ENCODE data around the gene MYO1G. TPM values are rescaled to one million over a fixed set of nuclear protein-coding genes. Genes with fewer than 3 reads are reported as not detected.

Gene MYO1G
- total RNA-seq, 2 experiments from 2014 or later, result 23.6 to 87.3 TPM

DNA sequence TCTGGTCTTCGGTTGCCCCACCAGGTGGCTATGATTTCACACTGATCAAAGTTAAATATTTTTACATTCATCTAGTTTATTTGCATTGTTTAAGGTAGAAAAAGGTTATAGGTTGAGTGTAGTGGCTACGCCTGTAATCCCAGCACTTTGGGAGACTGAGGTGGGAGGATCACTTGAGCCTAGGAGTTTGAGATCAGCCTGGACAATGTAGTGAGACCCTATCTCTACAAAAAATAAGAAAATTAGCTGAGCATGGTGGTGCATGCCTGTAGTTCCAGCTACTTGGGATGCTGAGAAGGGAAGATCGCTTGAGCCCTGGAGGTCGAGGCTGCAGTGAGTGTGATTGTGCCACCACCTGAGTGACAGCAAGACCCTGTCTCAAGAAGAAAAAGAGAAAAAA lies 25.0 kb upstream of the MYO1G start:
- peaks cover 82% of the 10 kb centered on the region for H3K79me2 ChIP-seq (ENCODE audit: insufficient read depth, low read depth, low read length)
- no peak overlapping the region for H2AFZ ChIP-seq (ENCODE audit: low read length)
- CTCF ChIA-PET (ENCODE audit: unreplicated experiment), result interaction anchor here (1.1 kb wide), 1 partner anchor 24 kb away, joined by 3 read pairs; no protein-coding TSS in a partner anchor
- H4K20me1 ChIP-seq (ENCODE audit: insufficient read depth, low read length), result peaks cover 23% of the 10 kb centered on the region; the same call in 1 of the 2 replicates
- intact Hi-C loops (cut with micrococcal nuclease; ENCODE audit: unreplicated experiment), result no loop called here
- H3K4me2 ChIP-seq (ENCODE audit: low read length), result peak overlapping the region; percentile 98
- TF ChIP-seq EZH2phosphoT487 (IDR thresholded peaks at IDR 0.05; ENCODE audit: borderline replicate concordance, low read depth, low read length), result no peak
- TF ChIP-seq, protein P1, sequence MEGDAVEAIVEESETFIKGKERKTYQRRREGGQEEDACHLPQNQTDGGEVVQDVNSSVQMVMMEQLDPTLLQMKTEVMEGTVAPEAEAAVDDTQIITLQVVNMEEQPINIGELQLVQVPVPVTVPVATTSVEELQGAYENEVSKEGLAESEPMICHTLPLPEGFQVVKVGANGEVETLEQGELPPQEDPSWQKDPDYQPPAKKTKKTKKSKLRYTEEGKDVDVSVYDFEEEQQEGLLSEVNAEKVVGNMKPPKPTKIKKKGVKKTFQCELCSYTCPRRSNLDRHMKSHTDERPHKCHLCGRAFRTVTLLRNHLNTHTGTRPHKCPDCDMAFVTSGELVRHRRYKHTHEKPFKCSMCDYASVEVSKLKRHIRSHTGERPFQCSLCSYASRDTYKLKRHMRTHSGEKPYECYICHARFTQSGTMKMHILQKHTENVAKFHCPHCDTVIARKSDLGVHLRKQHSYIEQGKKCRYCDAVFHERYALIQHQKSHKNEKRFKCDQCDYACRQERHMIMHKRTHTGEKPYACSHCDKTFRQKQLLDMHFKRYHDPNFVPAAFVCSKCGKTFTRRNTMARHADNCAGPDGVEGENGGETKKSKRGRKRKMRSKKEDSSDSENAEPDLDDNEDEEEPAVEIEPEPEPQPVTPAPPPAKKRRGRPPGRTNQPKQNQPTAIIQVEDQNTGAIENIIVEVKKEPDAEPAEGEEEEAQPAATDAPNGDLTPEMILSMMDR (conservative IDR thresholded peaks at IDR 0.05; ENCODE audit: low read length), result no peak
- no peak for DNase-seq (ENCODE audit: low spot score)
- H3K4me3 ChIP-seq (ENCODE audit: low read depth, low read length, poor library complexity, severe bottlenecking), result no peak overlapping the region
- POLR2A ChIA-PET, result interaction anchor here (0.5 to 10.2 kb wide), 9 partner anchors 11 to 594 kb away, joined by 3 to 206 read pairs (median 5); partner anchors contain the start of gene MYO1G
- BruUV-seq (replicated peaks), result no TSS peak
- H3K9me2 ChIP-seq (ENCODE audit: insufficient read depth, low read length), result no peaks in the 10 kb centered on the region
- H3K36me3 ChIP-seq (ENCODE audit: insufficient read depth, low read length), result peaks cover 70% of the 10 kb centered on the region
- H3K9me3 ChIP-seq (ENCODE audit: low read length), result no peaks in the 10 kb centered on the region
- peaks cover 71% of the 10 kb centered on the region for H3K4me1 ChIP-seq (ENCODE audit: insufficient read depth, low read length, poor library complexity, severe bottlenecking)
- peak overlapping the region; percentile 98 for H3K27ac ChIP-seq (ENCODE audit: low read depth, low read length, poor library complexity, severe bottlenecking)

DNA sequence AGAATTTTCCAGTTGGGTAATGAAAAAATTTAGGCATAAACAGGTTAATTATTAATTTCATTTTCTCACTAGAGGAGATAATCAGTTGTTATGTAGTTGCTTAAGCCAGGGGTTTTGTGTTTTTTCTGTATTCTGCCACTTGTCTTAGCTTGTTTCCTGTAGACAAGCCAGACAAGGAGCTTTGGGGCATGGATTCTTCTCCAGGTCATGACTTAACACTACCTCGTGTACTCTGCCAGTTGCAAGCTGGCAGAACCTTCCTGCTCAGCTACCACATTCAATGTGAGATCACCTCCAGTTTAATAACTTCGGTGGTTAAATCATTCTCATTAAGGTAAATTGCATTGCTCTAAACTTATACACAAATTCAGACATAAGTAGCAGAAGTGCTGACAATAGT lies 23.0 kb upstream of the MYO1G start:
- peaks cover 23% of the 10 kb centered on the region; the same call in 1 of the 2 replicates for H4K20me1 ChIP-seq (ENCODE audit: insufficient read depth, low read length)
- no peak overlapping the region for H2AFZ ChIP-seq (ENCODE audit: low read length)
- H3K9me2 ChIP-seq (ENCODE audit: insufficient read depth, low read length), result no peaks in the 10 kb centered on the region
- peaks cover 53% of the 10 kb centered on the region for H3K36me3 ChIP-seq (ENCODE audit: insufficient read depth, low read length)
- peak overlapping the region; percentile 98 for H3K4me2 ChIP-seq (ENCODE audit: low read length)
- peaks cover 70% of the 10 kb centered on the region for H3K79me2 ChIP-seq (ENCODE audit: insufficient read depth, low read depth, low read length)
- H3K9me3 ChIP-seq (ENCODE audit: low read length), result no peaks in the 10 kb centered on the region
- TSS peak; percentile 77 for BruUV-seq (replicated peaks)
- intact Hi-C loops (cut with micrococcal nuclease; ENCODE audit: unreplicated experiment), result loop anchor here (1.0 to 2.0 kb wide), 6 partner anchors 17 to 395 kb away; partner anchors contain the start of genes H2AZ2, MYO1G, OGDH and TBRG4
- ChIA-PET CTCF (ENCODE audit: unreplicated experiment) (interaction anchor here (1.0 to 2.7 kb wide), 4 partner anchors 21 to 28 kb away, joined by 3 to 17 read pairs (median 4); no protein-coding TSS in a partner anchor), POLR2A (interaction anchor here (0.6 to 10.2 kb wide), 22 partner anchors 9 to 1355 kb away, joined by 3 to 206 read pairs (median 6); partner anchors contain the start of genes H2AZ2, MYO1G, PURB and TBRG4)
- peak; percentile 49 for DNase-seq (ENCODE audit: low spot score)
- no peak for TF ChIP-seq EZH2phosphoT487 (IDR thresholded peaks at IDR 0.05; ENCODE audit: borderline replicate concordance, low read depth, low read length)
- TF ChIP-seq, protein P1 (conservative IDR thresholded peaks at IDR 0.05; ENCODE audit: low read length), result no peak
- H3K27ac ChIP-seq (ENCODE audit: low read depth, low read length, poor library complexity, severe bottlenecking), result peak overlapping the region; percentile 98
- H3K4me3 ChIP-seq (ENCODE audit: low read depth, low read length, poor library complexity, severe bottlenecking), result peak overlapping the region; percentile 86
- H3K4me1 ChIP-seq (ENCODE audit: insufficient read depth, low read length, poor library complexity, severe bottlenecking), result peaks cover 78% of the 10 kb centered on the region

All from OCI-LY7 (cell line).